Testis (tissue), 2 donors: ENCODE results near the gene MTUS2.

Experiments
- POLR2A ChIP-seq: fragments of 450-650 bp; IDR thresholded peaks from one replicate; pipeline ENCODE4 v1.6.1; 2017; ENCODE audit warnings: antibody characterized with exemption, mild to moderate bottlenecking, moderate library complexity
- TF ChIP-seq, protein P1 (sequence below), 3 experiments: fragments of 450-650 bp in 2 of 3; fragments of 200-600 bp in 1 of 3; sonication (generic) in 1 of 3; IDR thresholded peaks; one replicate each; pipeline ENCODE4 v1.5.1; 2016 to 2019; ENCODE audit warnings: antibody characterized with exemption in 3 of 3, mild to moderate bottlenecking in 2 of 3, moderate library complexity in 1 of 3

DNA sequence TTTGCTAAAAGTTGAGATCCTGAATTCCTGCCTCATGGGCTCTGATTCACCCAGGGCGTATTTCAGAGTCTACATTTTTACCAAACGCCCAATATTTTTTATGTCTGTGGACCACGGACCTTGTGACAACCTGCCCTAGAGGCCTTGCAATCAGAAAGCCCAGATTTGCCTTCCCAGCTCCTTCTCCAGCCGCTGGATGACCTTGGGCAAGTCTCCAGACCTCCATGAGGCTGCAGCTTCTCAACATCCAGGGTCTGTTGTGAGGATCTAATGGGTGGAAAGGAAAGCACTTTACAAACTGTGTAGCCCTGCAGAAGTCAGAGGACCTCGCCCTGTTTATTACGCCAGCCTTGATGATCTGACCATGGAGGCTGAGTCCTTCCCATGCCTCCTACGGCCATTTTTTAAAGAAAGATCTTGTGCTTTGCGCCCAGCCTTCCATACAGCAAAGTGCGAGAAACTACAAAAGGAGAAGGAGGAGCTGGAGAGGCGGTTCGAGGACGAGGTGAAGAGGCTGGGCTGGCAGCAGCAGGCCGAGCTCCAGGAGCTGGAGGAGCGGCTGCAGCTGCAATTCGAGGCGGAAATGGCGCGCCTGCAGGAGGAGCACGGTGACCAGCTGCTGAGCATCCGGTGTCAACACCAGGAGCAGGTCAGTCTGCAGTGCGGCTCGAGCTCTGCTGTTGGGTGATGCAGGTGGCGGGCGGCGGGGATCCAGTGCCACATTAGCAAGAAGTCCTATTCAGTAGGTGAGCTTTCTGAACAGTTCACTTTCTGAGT is 659.8 kb downstream of the MTUS2 start:
- TF ChIP-seq, protein P1, sequence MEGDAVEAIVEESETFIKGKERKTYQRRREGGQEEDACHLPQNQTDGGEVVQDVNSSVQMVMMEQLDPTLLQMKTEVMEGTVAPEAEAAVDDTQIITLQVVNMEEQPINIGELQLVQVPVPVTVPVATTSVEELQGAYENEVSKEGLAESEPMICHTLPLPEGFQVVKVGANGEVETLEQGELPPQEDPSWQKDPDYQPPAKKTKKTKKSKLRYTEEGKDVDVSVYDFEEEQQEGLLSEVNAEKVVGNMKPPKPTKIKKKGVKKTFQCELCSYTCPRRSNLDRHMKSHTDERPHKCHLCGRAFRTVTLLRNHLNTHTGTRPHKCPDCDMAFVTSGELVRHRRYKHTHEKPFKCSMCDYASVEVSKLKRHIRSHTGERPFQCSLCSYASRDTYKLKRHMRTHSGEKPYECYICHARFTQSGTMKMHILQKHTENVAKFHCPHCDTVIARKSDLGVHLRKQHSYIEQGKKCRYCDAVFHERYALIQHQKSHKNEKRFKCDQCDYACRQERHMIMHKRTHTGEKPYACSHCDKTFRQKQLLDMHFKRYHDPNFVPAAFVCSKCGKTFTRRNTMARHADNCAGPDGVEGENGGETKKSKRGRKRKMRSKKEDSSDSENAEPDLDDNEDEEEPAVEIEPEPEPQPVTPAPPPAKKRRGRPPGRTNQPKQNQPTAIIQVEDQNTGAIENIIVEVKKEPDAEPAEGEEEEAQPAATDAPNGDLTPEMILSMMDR (IDR thresholded peaks at IDR 0.05): no peak
- TF ChIP-seq POLR2A: no peak
